GM18858 (cell line): ENCODE data around the gene CAMK2D.
A peak's percentile ranks its signal among the peaks of the same experiment; 100 is the strongest.
"Not testable (repeated sequence)": the region's sequence is repeated elsewhere in the genome, so short reads cannot be mapped to it uniquely, and the experiment has no call there.

Source experiments
- ATAC-seq: cut with Tn5 transposase; IDR thresholded peaks from one replicate; pipeline ENCODE4 v1.9.1; 2021; ENCODE audit not compliant: unreplicated experiment

Gene CAMK2D

GRCh38 chr4:113687067-113687718 lies 74.3 kb downstream of the CAMK2D start:
- no peak for ATAC-seq

- ATAC-seq: not testable (repeated sequence)
Observed at GRCh38 chr4:113685157-113685556, 76.4 kb downstream of the CAMK2D start.

GRCh38 chr4:113684534-113685091 lies 76.9 kb downstream of the CAMK2D start:
- no peak for ATAC-seq

- peak; percentile 98 for ATAC-seq
Observed at GRCh38 chr4:113682730-113683537, 78.6 kb downstream of the CAMK2D start.

- no peak for ATAC-seq
Observed at GRCh38 chr4:113678641-113679040, 82.9 kb downstream of the CAMK2D start.

- no peak for ATAC-seq
Observed at GRCh38 chr4:113677325-113677724, 84.2 kb downstream of the CAMK2D start.

- ATAC-seq: no peak
Observed at GRCh38 chr4:113675731-113676697, 85.5 kb downstream of the CAMK2D start.

- ATAC-seq: no peak
Observed at GRCh38 chr4:113674733-113675132, 86.8 kb downstream of the CAMK2D start.

GRCh38 chr4:113674251-113674650 lies 87.3 kb downstream of the CAMK2D start:
- ATAC-seq: no peak

- peak; percentile 90 for ATAC-seq
Observed at GRCh38 chr4:113673450-113673849, 88.1 kb downstream of the CAMK2D start.

GRCh38 chr4:113666386-113667114 lies 95.0 kb downstream of the CAMK2D start:
- ATAC-seq: no peak

- ATAC-seq: no peak
Observed at GRCh38 chr4:113665036-113665435, 96.5 kb downstream of the CAMK2D start.

GRCh38 chr4:113662581-113662980 lies 99.0 kb downstream of the CAMK2D start:
- no peak for ATAC-seq

GRCh38 chr4:113659127-113659526 lies 102.4 kb downstream of the CAMK2D start:
- no peak for ATAC-seq

- no peak for ATAC-seq
Observed at GRCh38 chr4:113657586-113658233, 103.8 kb downstream of the CAMK2D start.

GRCh38 chr4:113653871-113654270 lies 107.7 kb downstream of the CAMK2D start:
- ATAC-seq: no peak

GRCh38 chr4:113646442-113646822 lies 115.1 kb downstream of the CAMK2D start:
- ATAC-seq: no peak

GRCh38 chr4:113645771-113646441 lies 115.6 kb downstream of the CAMK2D start:
- ATAC-seq: no peak

GRCh38 chr4:113645288-113645687 lies 116.2 kb downstream of the CAMK2D start:
- ATAC-seq: no peak
